Body of pancreas (tissue), 4 donors: ENCODE measurements around the gene N4BP2L1. TPM values are rescaled to one million over a fixed set of nuclear protein-coding genes. Genes with fewer than 3 reads are reported as not detected.

ENCODE experiments used
- ATAC-seq: fragments of 150-250 bp; one replicate; pipeline ENCODE4 v1.9.1; 2016
- DNase-seq, 4 donors: peaks; one replicate each; pipeline ENCODE4 v3.0.0-alpha.2; 2019
- H3K27ac ChIP-seq, 4 donors: fragments of 200-600 bp; sonication (generic); 1 replicate in 3 of 4; 2 replicates in 1 of 4; pipeline versions ENCODE4 v1.5.1 to v1.6.1; 2016 to 2019; ENCODE audit warnings: mild to moderate bottlenecking in 1 of 4, mixed read lengths in 1 of 4, moderate library complexity in 1 of 4
- H3K27me3 ChIP-seq, 2 donors: fragments of 200-600 bp; sonication (generic); one replicate each; pipeline ENCODE4 v1.6.0; 2016; ENCODE audit warnings: mild to moderate bottlenecking in 1 of 2
- H3K36me3 ChIP-seq, 2 donors: fragments of 200-600 bp; sonication (generic); replicated peaks in 1 of 2; 2 replicates each; pipeline ENCODE4 v1.5.1; 2016; ENCODE audit warnings: low read depth in 2 of 2; ENCODE audit not compliant: insufficient read depth in 1 of 2
- H3K4me1 ChIP-seq: fragments of 200-600 bp; sonication (generic); one replicate; pipeline ENCODE4 v1.6.0; 2016
- H3K4me3 ChIP-seq, 2 donors: fragments of 200-600 bp; sonication (generic); 1 replicate in 1 of 2; 2 replicates in 1 of 2; pipeline ENCODE4 v1.5.1; 2016 to 2019
- H3K9me3 ChIP-seq, 3 donors: fragments of 200-600 bp; sonication (generic); 1 replicate in 2 of 3; 2 replicates in 1 of 3; pipeline ENCODE4 v1.5.1; 2016
- POLR2A ChIP-seq, 3 donors: fragments of 450-650 bp; IDR thresholded peaks; one replicate each; pipeline ENCODE4 v1.6.1; 2016; ENCODE audit warnings: antibody characterized with exemption in 3 of 3, mild to moderate bottlenecking in 2 of 3
- WGBS, 2 donors: methylation state at CpG; one replicate each; pipeline ENCODE4 v1.1.5; 2017; 5-methylcytosine and 5-hydroxymethylcytosine counted together
- intact Hi-C: fragments of 100-400 bp; cut with DNase I; formaldehyde crosslinking; loops from one replicate; pipeline ENCODE4 v1.15.1; 2023
- total RNA-seq, 2 donors: library from RNA; depleted of rRNA; stranded (reverse); fragments of >200 nt; gene quantifications; one replicate each; pipeline ENCODE4 v1.1.0, GENCODE V29; 2016
- TF ChIP-seq, protein P1 (sequence below), 7 experiments: fragments of 450-650 bp in 4 of 7; fragments of 200-600 bp in 3 of 7; sonication (generic) in 3 of 7; IDR thresholded peaks; one replicate each; pipeline ENCODE4 v1.5.1; 2016 to 2019; ENCODE audit warnings: antibody characterized with exemption in 7 of 7

The N4BP2L1 gene
- total RNA-seq, 2 donors from 2014 or later = 18.5 to 20.5 TPM

DNA sequence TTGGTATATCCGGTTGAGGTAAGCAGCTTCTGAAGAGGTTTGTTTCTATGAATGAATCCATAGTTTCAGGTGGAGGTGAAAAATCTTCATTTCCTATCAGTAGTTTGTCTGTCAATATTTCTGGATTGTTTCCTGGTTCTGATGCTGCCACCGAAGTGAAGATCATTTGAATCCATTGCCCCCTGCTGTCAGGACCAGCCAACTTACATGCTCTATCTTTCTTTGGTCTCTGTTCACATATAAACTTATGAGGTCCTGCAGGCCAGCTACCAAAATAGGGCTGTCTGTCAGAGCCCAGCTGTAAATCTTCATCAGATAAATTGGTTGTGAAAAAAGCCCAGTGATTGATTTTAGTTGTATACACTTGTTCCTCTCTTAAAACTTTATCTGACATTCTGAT, 15.2 kb upstream of the N4BP2L1 start:
- 19% methylated on average over 2 of the region's 2 CpGs for WGBS, 2 donors
- intact Hi-C loops = no loop called here
- no peak overlapping the region for H3K4me3 ChIP-seq
- no peak overlapping the region for H3K27ac ChIP-seq
- no peaks in the 10 kb centered on the region for H3K27me3 ChIP-seq
- no peak for ATAC-seq
- no peaks in the 10 kb centered on the region for H3K36me3 ChIP-seq
- DNase-seq = peak in 2 of 4 donors; percentile 41 to 53
- TF ChIP-seq POLR2A (IDR thresholded peaks at IDR 0.05) = no peak
- TF ChIP-seq, protein P1, sequence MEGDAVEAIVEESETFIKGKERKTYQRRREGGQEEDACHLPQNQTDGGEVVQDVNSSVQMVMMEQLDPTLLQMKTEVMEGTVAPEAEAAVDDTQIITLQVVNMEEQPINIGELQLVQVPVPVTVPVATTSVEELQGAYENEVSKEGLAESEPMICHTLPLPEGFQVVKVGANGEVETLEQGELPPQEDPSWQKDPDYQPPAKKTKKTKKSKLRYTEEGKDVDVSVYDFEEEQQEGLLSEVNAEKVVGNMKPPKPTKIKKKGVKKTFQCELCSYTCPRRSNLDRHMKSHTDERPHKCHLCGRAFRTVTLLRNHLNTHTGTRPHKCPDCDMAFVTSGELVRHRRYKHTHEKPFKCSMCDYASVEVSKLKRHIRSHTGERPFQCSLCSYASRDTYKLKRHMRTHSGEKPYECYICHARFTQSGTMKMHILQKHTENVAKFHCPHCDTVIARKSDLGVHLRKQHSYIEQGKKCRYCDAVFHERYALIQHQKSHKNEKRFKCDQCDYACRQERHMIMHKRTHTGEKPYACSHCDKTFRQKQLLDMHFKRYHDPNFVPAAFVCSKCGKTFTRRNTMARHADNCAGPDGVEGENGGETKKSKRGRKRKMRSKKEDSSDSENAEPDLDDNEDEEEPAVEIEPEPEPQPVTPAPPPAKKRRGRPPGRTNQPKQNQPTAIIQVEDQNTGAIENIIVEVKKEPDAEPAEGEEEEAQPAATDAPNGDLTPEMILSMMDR (IDR thresholded peaks at IDR 0.05) = peak in 2 of 7 experiments; percentile 34 to 49
- H3K9me3 ChIP-seq = no peaks in the 10 kb centered on the region
- H3K4me1 ChIP-seq = no peaks in the 10 kb centered on the region

DNA sequence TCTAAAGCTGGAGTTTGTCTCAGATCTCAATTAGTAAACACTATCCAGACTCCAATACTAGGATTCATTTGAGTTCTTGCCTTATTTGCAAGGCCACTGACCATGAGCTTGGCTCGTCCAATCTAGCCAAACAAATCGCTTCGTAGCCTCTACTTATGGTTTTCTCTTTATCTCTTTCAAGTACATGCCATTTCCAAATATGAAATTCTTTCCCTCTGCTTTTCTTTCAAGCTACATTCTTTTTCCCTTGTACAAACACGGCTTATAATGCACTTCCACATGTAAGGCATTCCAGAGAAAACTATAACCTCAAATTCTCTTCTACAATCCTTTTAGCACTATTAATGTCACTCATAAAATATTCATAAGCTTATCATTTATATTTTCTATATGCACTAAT, 10.9 kb upstream of the N4BP2L1 start:
- WGBS, 2 donors = 92 to 94% methylated on average over 4 of the region's 4 CpGs
- Histone ChIP-seq H3K27me3 (no peaks in the 10 kb centered on the region), H3K4me3 (no peak overlapping the region), H3K9me3 (no peaks in the 10 kb centered on the region), H3K36me3 (no peaks in the 10 kb centered on the region), H3K4me1 (no peaks in the 10 kb centered on the region), H3K27ac (no peak overlapping the region)
- TF ChIP-seq, protein P1 (IDR thresholded peaks at IDR 0.05) = no peak
- no peak for TF ChIP-seq POLR2A (IDR thresholded peaks at IDR 0.05)
- no peak for ATAC-seq
- no peak for DNase-seq
- intact Hi-C loops = no loop called here

DNA sequence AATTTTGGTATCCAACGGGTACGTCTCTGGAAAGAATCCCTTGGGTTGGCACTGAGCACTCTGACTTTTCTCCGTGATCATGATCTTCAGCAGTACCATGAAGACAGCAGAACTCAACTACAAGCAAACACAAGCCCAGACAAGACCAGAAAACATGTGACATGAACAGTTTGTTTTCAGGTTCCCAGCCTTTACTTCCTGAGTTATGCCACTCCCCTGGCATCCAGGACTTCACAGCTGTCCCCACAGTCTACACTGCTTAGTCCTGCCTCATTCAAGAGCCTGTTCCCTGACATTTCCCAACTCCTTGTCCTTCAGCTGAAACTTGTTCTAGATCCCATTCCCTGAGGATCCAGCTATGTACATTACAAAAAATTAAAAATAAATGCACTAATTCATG, 4.9 kb upstream of the N4BP2L1 start:
- Histone ChIP-seq H3K4me3 (no peak overlapping the region), H3K36me3 (no peaks in the 10 kb centered on the region), H3K4me1 (peaks cover 7% of the 10 kb centered on the region), H3K9me3 (no peaks in the 10 kb centered on the region), H3K27me3 (no peaks in the 10 kb centered on the region), H3K27ac (no peak overlapping the region)
- ATAC-seq (no peak), DNase-seq (no peak)
- TF ChIP-seq, protein P1 (IDR thresholded peaks at IDR 0.05) = no peak
- no peak for TF ChIP-seq POLR2A (IDR thresholded peaks at IDR 0.05)
- intact Hi-C loops = no loop called here
- WGBS, 2 donors = 78 to 81% methylated on average over 3 of the region's 3 CpGs

DNA sequence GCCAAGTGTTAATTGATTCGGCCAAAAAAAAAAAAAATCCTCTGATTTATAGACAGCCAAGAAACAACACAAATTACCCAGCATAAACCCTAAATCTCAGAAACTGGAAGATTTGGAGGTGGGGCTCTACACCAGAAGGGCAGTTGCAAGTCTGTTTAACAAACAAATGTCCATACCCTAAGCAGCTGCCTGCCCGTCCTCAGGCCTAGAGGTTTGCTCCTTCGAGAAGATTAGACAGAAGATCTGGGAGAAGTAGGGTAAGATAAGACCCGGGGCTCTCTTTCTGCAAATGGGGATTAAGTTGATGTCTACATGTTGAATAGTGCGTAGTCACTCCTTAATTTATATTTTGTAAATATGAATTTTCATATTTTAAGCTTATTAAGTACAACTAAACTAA, 3.4 kb upstream of the N4BP2L1 start:
- 89 to 98% methylated on average over 5 of the region's 5 CpGs for WGBS, 2 donors
- ATAC-seq (no peak), DNase-seq (no peak)
- intact Hi-C loops = no loop called here
- TF ChIP-seq, protein P1 (IDR thresholded peaks at IDR 0.05) = no peak
- TF ChIP-seq POLR2A (IDR thresholded peaks at IDR 0.05) = no peak
- no peak overlapping the region for H3K4me3 ChIP-seq
- H3K27ac ChIP-seq = no peak overlapping the region
- no peaks in the 10 kb centered on the region for H3K9me3 ChIP-seq
- H3K4me1 ChIP-seq = peaks cover 12% of the 10 kb centered on the region
- no peaks in the 10 kb centered on the region for H3K36me3 ChIP-seq
- no peaks in the 10 kb centered on the region for H3K27me3 ChIP-seq

DNA sequence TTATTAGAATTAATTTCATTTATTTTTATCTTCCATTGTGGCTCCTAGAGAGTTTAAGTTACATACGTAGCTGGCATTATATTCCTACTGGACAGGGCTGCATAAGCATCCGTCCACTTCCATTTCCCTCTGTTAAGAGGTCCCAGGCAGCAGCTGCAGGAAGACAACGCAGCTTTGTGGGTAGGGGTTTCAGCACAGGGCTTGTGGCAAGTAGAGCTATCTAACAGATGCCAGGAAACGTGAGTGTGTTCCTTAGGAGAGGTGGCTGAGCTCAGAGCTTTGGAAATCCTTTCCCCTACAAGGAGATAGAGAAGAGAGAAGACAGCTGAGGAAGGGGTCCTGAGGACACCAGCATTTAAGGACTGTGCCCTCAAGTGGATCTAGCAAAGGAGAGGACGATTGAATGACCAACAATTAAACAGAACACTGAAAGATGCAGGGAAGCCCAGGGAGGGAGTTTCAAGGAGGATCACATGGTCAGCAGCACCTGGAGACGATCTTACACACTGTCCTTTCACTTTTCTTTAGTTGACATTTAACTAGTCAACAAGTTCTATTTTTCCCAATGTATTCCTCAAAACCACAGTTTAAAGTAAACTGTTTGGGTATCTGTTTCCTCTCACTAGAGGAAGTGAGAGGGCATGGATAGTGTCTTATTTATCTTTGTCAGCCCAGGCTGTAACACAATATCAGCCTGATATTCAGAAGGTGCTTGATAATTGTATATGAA, 2.3 kb upstream of the N4BP2L1 start:
- Histone ChIP-seq H3K9me3 (no peaks in the 10 kb centered on the region), H3K27ac (no peak overlapping the region), H3K27me3 (no peaks in the 10 kb centered on the region), H3K4me3 (no peak overlapping the region), H3K4me1 (peaks cover 23% of the 10 kb centered on the region), H3K36me3 (no peaks in the 10 kb centered on the region)
- 75 to 80% methylated on average over 6 of the region's 6 CpGs for WGBS, 2 donors
- DNase-seq (no peak), ATAC-seq (no peak)
- intact Hi-C loops = no loop called here
- TF ChIP-seq, protein P1 (IDR thresholded peaks at IDR 0.05) = no peak
- TF ChIP-seq POLR2A (IDR thresholded peaks at IDR 0.05) = no peak
